Mucosa of stomach (tissue), 1 donor: ENCODE data around the gene ALG2.

Experiments
- H3K27me3 ChIP-seq: one replicate; pipeline ENCODE4 v1.7.0; 2013; ENCODE audit warnings: mild to moderate bottlenecking, low read length; ENCODE audit not compliant: control insufficient read depth, insufficient read depth
- H3K36me3 ChIP-seq: one replicate; pipeline ENCODE4 v1.7.0; 2013; ENCODE audit warnings: low read length; ENCODE audit not compliant: control insufficient read depth, insufficient read depth
- H3K4me1 ChIP-seq: one replicate; pipeline ENCODE4 v1.7.0; 2013; ENCODE audit warnings: mild to moderate bottlenecking, low read length; ENCODE audit not compliant: control insufficient read depth, insufficient read depth
- H3K4me3 ChIP-seq: one replicate; pipeline ENCODE4 v1.7.0; 2013; ENCODE audit warnings: low read length
- H3K9ac ChIP-seq: one replicate; pipeline ENCODE4 v1.7.0; 2013; ENCODE audit warnings: mild to moderate bottlenecking, low read length, moderate library complexity
- H3K9me3 ChIP-seq: one replicate; pipeline ENCODE4 v1.7.0; 2013; ENCODE audit warnings: mild to moderate bottlenecking, low read length, moderate library complexity; ENCODE audit not compliant: control insufficient read depth
- donor health status: Pancreatic carcinoma.

Gene ALG2, protein sequence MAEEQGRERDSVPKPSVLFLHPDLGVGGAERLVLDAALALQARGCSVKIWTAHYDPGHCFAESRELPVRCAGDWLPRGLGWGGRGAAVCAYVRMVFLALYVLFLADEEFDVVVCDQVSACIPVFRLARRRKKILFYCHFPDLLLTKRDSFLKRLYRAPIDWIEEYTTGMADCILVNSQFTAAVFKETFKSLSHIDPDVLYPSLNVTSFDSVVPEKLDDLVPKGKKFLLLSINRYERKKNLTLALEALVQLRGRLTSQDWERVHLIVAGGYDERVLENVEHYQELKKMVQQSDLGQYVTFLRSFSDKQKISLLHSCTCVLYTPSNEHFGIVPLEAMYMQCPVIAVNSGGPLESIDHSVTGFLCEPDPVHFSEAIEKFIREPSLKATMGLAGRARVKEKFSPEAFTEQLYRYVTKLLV

DNA sequence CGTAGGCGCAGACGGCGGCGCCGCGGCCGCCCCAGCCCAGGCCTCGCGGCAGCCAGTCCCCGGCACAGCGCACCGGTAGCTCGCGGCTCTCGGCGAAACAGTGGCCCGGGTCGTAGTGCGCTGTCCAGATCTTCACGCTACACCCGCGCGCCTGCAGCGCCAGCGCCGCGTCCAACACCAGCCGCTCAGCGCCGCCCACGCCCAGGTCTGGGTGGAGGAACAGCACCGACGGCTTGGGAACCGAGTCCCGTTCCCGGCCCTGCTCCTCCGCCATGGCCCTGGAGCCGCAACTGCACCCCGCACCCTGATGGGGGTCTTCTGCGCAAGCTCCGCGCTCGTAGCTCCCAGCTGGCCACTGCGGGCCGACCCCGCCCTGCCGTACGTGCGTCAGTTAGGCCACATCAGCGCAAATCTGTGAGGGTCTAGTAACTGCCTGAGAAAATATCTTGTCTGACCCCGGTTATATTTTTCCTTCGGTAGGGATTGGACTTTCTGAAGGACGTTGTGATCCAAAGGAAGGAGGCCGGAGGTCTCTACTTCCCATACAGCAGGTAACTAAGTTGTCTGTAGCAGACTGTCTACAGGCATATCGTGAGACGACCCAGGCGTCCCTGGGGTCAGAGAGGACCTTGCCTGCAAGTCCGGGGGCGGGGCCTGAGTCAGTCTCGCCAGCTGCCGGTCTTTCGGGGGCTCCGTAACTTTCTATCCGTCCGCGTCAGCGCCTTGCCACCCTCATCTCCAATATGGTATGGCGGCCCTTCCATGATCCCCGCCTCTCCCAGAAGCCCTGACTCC is at the start of gene ALG2, which contains the start of gene SEC61B:
ALG2 (minus strand) TSS at position 322 of the 795 bp plus-strand sequence; CDS start at position 274, 48 bp downstream.
SEC61B (plus strand) TSS at position 662 of the 795 bp plus-strand sequence; CDS start at position 744, 82 bp downstream.
- Histone ChIP-seq H3K9ac (peak within 1 kb of the TSS; percentile 94), H3K36me3 (peaks cover 7% of the 10 kb centered on the region), H3K4me1 (peaks cover 12% of the 10 kb centered on the region)

DNA sequence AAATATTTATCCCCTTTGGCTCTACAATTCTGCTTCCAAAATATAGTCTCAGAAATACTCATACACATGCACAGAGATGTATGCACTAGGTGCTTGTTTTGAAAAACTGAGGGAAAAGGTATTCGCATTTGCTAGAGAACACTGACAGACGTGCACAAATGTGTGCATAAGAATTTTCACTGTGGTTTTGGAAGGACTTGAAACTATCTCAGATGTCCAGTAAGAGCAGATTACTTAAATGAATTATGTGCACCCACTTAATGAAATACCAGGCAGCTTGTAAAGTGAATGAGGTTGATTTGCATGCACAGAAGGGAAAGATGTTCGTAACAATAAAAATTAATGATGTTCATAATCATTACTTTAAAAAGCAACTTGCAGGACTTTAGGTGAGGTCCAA is 48.7 kb upstream of the ALG2 start:
- Histone ChIP-seq H3K36me3 (no peaks in the 10 kb centered on the region), H3K4me1 (no peaks in the 10 kb centered on the region), H3K4me3 (no peak overlapping the region), H3K9me3 (no peaks in the 10 kb centered on the region), H3K9ac (no peak overlapping the region), H3K27me3 (no peaks in the 10 kb centered on the region)

More for the DNA sequence above, at the start of gene ALG2, which contains the start of gene SEC61B:
- no peaks in the 10 kb centered on the region for H3K27me3 ChIP-seq
- peak within 1 kb of the TSS; percentile 92 for H3K4me3 ChIP-seq
- no peaks in the 10 kb centered on the region for H3K9me3 ChIP-seq

DNA sequence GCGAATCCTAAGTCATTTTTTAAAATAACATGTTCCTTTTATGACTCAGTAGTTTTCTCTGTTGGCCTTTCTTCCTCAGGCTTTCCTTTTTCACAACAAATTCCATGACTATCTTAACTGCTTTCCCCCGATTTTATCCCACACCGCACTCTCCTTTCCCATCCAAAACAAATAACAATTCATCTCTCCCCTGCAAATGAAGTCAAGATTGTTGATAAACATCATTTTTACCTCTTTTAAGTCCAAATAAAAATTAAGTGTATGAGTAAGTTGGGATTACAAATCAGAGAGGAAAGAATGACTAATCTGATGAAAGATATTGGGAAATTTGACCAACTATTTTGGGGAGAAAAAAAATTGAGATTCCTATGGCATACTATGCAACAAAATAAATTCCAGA is 47.7 kb upstream of the ALG2 start:
- H3K9me3 ChIP-seq = no peaks in the 10 kb centered on the region
- H3K4me3 ChIP-seq = no peak overlapping the region
- no peaks in the 10 kb centered on the region for H3K4me1 ChIP-seq
- no peak overlapping the region for H3K9ac ChIP-seq
- no peaks in the 10 kb centered on the region for H3K27me3 ChIP-seq
- no peaks in the 10 kb centered on the region for H3K36me3 ChIP-seq

DNA sequence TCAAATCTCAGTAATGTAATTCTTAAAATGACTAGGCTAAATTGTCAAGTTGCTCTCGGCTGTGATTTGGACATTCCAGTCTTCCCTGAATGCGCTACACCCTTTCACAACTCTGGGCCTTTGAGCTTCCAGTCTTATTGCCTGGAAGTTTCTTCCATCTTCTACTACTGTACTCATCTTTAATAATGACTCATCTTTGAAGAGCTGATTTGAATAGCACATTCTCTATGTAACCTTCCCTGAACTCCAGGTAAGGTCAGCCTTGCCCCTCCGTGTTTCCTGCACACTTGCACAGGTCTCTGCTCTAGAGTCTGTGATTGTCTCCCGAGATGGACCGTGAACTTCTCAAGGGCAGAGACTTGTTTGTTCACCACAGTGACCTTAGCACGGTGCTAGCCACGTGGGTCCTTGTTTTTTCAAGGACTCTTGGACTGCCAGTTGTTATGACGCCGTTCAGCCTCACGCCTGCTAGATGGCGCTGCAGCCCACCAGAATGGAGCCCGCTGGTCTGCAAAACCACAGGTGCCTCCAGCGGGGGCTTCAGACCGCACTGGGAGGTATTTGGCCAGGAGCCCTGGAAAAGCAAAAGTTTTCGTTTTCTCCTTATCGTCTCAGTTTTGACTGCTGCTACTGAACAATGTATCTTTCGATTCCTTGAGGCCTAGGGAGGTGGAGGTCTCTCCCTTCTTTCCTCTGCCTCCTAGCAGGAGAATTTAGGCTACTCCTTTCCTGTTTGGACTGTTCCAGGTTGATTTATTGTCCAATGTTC is 44.7 kb upstream of the ALG2 start:
- H3K4me1 ChIP-seq = no peaks in the 10 kb centered on the region
- H3K27me3 ChIP-seq = no peaks in the 10 kb centered on the region
- H3K9ac ChIP-seq = no peak overlapping the region
- no peaks in the 10 kb centered on the region for H3K9me3 ChIP-seq
- no peaks in the 10 kb centered on the region for H3K36me3 ChIP-seq
- H3K4me3 ChIP-seq = no peak overlapping the region

DNA sequence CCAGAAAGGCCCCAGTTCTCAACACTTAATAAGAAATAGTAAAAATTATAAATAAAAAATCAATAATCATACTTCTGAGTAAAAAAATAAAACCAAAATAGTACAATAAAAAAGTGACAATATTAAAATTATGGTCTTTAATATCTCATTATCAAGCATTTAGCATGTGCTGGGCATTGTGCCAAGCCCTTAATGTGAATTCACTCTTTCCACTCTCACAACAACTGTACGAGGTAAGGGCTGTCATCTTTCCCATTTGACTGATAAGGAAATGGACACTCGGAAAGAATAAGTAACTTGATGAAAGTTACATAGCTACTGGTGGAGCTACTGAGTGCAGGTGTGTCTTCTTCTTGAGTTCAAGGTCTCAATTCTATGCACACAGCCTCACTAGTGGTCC is 43.9 kb upstream of the ALG2 start:
- Histone ChIP-seq H3K9ac (no peak overlapping the region), H3K4me3 (no peak overlapping the region), H3K4me1 (no peaks in the 10 kb centered on the region), H3K36me3 (no peaks in the 10 kb centered on the region), H3K27me3 (no peaks in the 10 kb centered on the region), H3K9me3 (no peaks in the 10 kb centered on the region)

DNA sequence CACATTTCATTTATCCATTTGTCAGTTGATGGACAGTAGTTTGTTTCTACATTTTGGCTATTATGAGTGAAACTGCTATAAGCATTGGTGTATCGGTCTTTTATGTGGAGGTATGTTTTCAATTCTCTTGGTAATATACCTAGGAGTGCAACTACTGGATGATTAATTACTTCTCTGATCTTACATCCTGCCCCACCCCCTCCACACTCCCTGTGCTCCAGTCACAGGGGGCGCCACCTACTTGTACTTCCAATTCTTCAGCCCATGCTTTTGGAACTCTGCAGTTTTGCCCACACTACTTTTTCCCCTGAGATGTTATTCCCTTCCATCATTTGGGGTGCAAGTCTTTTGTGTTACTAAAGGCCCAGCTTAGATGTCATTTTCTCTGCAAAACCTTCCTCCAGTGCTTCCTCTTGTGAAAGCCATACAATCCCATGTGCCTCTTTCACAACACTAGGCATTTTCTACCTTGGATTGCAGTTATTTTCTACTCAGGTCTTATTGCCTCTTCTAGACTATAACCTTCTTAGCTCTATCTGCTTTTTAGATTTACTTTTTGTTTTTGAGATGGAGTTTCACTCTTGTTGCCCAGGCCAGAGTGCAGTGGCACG is 42.4 kb upstream of the ALG2 start:
- H3K4me1 ChIP-seq = no peaks in the 10 kb centered on the region
- no peaks in the 10 kb centered on the region for H3K36me3 ChIP-seq

DNA sequence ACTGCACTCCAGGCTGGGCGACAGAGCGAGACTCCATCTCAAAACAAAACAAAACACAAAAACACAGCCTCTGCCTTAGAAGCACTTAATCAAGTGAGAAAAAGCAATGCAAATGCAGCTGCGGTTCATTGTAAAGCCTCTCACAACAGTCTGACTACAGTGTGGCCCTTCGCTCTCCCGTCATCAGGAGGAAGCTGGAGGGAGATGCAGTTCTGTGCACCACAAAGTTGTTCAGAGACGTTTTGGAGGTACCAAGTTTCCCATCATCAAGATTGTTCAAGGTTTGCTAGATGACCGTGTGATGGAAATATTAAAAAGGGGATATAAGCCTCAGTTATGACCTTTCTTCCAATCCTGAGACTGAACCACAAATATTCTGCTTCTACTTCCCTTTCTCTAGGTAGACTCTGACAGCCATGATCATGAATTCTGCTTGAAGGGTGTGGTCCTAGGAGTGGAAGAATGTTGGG is 41.2 kb upstream of the ALG2 start:
- Histone ChIP-seq H3K4me1 (no peaks in the 10 kb centered on the region), H3K9me3 (no peaks in the 10 kb centered on the region), H3K27me3 (no peaks in the 10 kb centered on the region), H3K4me3 (no peak overlapping the region), H3K9ac (no peak overlapping the region), H3K36me3 (no peaks in the 10 kb centered on the region)

More for the DNA sequence above, 42.4 kb upstream of the ALG2 start:
- Histone ChIP-seq H3K27me3 (no peaks in the 10 kb centered on the region), H3K9me3 (no peaks in the 10 kb centered on the region), H3K4me3 (no peak overlapping the region), H3K9ac (no peak overlapping the region)

DNA sequence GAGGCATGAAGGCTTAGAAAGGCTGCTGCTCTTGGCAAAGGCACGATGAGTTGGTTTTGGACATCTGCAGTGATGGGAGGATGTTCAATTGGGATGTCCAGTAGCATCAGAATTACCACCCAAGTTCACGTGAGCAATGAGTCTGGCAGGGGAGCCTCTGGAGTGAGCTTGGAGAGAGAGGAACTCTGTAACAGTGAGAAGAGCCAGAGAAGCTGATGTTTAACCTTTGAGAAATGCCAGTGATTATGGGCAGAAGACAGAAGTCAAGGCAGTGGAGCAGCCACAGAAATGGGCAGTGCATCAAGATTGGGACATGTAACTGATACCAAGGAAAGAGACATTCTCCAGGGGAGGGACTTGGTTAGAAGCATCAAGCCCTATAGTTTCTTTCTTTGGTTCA is 40.2 kb upstream of the ALG2 start:
- no peaks in the 10 kb centered on the region for H3K9me3 ChIP-seq
- no peaks in the 10 kb centered on the region for H3K36me3 ChIP-seq
- no peak overlapping the region for H3K4me3 ChIP-seq
- no peaks in the 10 kb centered on the region for H3K4me1 ChIP-seq
- H3K9ac ChIP-seq = no peak overlapping the region
- H3K27me3 ChIP-seq = no peaks in the 10 kb centered on the region

DNA sequence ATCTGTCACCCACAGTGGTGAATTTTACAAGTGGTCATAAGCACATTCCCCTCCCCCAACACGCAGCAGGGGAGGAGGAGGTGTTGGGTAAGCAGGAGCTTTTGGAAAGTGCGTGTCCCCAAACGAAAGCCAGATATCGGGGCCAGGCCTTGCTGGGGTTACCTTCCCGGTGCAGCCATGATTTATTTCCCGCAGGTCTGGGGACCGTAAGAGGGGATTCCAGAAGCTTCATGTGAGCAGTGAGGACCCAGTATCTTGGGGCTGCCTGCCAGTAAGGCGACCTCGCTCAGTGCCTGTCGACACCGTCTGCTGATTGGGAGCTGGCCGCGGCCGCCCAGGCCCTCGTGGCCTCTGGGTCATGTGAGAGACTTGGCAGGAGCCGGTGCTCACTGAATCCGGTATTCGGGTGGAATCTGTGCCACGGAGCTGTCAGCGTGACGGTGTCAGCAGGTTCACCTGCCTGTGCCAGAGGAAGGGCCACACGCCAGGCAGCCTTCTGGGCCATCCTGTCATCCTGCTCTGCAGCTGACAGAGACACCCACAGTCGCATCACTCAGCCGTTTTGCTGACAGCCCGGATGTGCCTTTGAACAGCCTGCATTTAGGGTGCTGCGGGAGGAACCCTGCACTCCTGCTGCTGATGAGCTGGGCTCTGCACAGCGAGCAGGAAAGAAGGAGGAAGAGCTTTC is 37.6 kb upstream of the ALG2 start:
- H3K36me3 ChIP-seq = no peaks in the 10 kb centered on the region
- H3K9me3 ChIP-seq = no peaks in the 10 kb centered on the region
- H3K4me1 ChIP-seq = no peaks in the 10 kb centered on the region
- H3K4me3 ChIP-seq = peak overlapping the region; percentile 9
- peak overlapping the region; percentile 19 for H3K9ac ChIP-seq
- no peaks in the 10 kb centered on the region for H3K27me3 ChIP-seq

DNA sequence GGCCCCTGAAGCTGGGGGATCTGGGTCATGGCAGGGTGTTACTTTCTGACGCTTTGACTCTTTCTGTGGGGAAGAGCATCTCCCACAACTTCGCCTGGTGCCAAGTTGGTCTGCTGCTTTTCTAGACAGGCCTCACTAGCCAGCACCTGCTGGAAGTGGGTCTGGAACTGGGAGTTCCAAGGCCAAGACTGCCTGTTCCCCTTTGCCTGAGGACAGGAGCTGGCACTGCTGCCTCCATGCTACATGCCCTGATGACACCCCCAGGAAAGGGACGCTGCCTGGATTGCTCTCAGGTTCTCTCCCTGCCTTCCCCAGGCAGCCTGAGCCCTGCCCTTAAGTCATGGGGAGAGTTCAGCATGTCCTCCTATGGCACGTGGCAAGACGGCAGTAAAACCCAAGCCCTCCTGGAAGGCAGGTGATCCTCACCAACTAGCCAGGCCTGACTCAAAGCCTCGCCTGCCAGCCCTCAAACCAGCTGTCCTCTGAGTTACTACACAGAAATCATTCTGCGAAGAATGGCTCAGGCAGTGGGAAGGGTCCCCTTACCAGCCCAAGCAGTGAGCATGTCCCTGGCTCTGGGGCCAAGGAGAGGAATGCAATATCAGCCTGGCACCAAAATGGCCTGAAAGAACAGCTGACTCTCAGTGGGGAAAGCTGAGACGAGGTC is 36.1 kb upstream of the ALG2 start:
- Histone ChIP-seq H3K27me3 (no peaks in the 10 kb centered on the region), H3K36me3 (no peaks in the 10 kb centered on the region), H3K9ac (no peak overlapping the region), H3K4me1 (no peaks in the 10 kb centered on the region), H3K9me3 (no peaks in the 10 kb centered on the region), H3K4me3 (no peak overlapping the region)
